HepG2 (cell line): ENCODE data around the gene SND1. TPM values are rescaled to one million over a fixed set of nuclear protein-coding genes. Genes with fewer than 3 reads are reported as not detected.

ENCODE experiments used
- ATAC-seq: fragments of 200-7000 bp; cut with Tn5 transposase; 3 replicates; pipeline ENCODE4 v1.9.1; 2020; ENCODE audit warnings: mild to moderate bottlenecking, moderate library complexity
- BruUV-seq: library from RNA; stranded (reverse); fragments of 400-500 nt; replicated peaks from 2 replicates; lab custom pipeline; 2021; lab: Mats Ljungman, UMichigan
- CTCF ChIA-PET: fragments of 300-600 bp; formaldehyde crosslinking; extraction: SDS; loops from one replicate; lab custom pipeline; 2021; ENCODE audit warnings: low total read pairs, inconsistent platforms, low intra/inter-chr PET ratio; lab: Yijun Ruan, JAX
- POLR2A ChIA-PET: fragments of 350-600 bp; sonication (Branson Sonifier 250); formaldehyde crosslinking; loops from one replicate; lab custom pipeline; 2020; ENCODE audit warnings: antibody characterized with exemption, inconsistent platforms; lab: Yijun Ruan, JAX
- DNase-seq: peaks from one replicate; pipeline ENCODE4 v3.0.0-alpha.2; 2015; ENCODE audit warnings: low spot score
- FAIRE-seq: peaks from 3 replicates; lab custom pipeline; 2011; peaks lifted over from hg19 to GRCh38; lab: Jason Lieb, UNC
- H2AFZ ChIP-seq: one replicate; pipeline ENCODE4 v1.6.1; 2011; ENCODE audit warnings: low read length, inconsistent platforms
- H3K27ac ChIP-seq: fragments of 300-600 bp; 3 replicates; pipeline ENCODE4 v1.8.0; 2011; ENCODE audit warnings: mixed run types, mild to moderate bottlenecking, mixed read lengths, low read length, inconsistent platforms; ENCODE audit not compliant: insufficient read depth; ENCODE audit errors: extremely low read length
- H3K27me3 ChIP-seq, 2 experiments: fragments of 200-600 bp in 1 of 2; 2 replicates in 1 of 2; 3 replicates in 1 of 2; pipeline versions ENCODE4 v1.6.0 to v1.8.0; 2011; ENCODE audit warnings: low read length in 2 of 2, mild to moderate bottlenecking in 2 of 2, moderate library complexity in 2 of 2, inconsistent platforms in 1 of 2; ENCODE audit not compliant: insufficient read depth in 2 of 2, control insufficient read depth in 1 of 2
- H3K36me3 ChIP-seq, 2 experiments: fragments of 200-600 bp in 1 of 2; replicated peaks in 1 of 2; 2 replicates in 1 of 2; 3 replicates in 1 of 2; pipeline versions ENCODE4 v1.5.1 to v1.8.0; 2011; ENCODE audit warnings: low read length in 2 of 2, inconsistent platforms in 1 of 2; ENCODE audit not compliant: insufficient read depth in 2 of 2, control insufficient read depth in 1 of 2
- H3K4me1 ChIP-seq: 2 replicates; pipeline ENCODE4 v1.5.1; 2012; ENCODE audit warnings: low read length, inconsistent platforms; ENCODE audit not compliant: insufficient read depth
- H3K4me2 ChIP-seq: 2 replicates; pipeline ENCODE4 v1.6.0; 2011; ENCODE audit warnings: low read depth, low read length, inconsistent platforms
- H3K4me3 ChIP-seq, 3 experiments: fragments of 200-600 bp in 1 of 3; sonication (generic), shearing (Covaris generic) in 1 of 3; replicated peaks in 1 of 3; 2 replicates each; pipeline ENCODE4 v1.5.1; 2011 to 2016; ENCODE audit warnings: low read length in 3 of 3, inconsistent platforms in 2 of 3, low read depth in 2 of 3, mild to moderate bottlenecking in 2 of 3, control low read depth in 1 of 3, mixed read lengths in 1 of 3; ENCODE audit not compliant: insufficient read depth in 1 of 3
- H3K79me2 ChIP-seq: one replicate; pipeline ENCODE4 v1.6.1; 2011; ENCODE audit warnings: low read length, inconsistent platforms; ENCODE audit not compliant: insufficient read depth
- H3K9ac ChIP-seq: 2 replicates; pipeline ENCODE4 v1.6.0; 2011; ENCODE audit warnings: mild to moderate bottlenecking, low read depth, low read length, inconsistent platforms; ENCODE audit not compliant: insufficient read depth
- H3K9me3 ChIP-seq: 2 replicates; pipeline ENCODE4 v1.5.1; 2012; ENCODE audit warnings: mild to moderate bottlenecking, low read length
- H4K20me1 ChIP-seq: 2 replicates; pipeline ENCODE4 v1.6.0; 2011; ENCODE audit warnings: inconsistent platforms, mild to moderate bottlenecking, low read length, moderate library complexity; ENCODE audit not compliant: insufficient read depth
- BHLHE40 ChIP-seq: IDR thresholded peaks from 2 replicates; pipeline ENCODE4 v1.6.1; 2011; ENCODE audit warnings: low read length, improper control_type of control experiment
- GATA4 ChIP-seq: sonication (generic); IDR thresholded peaks from 2 replicates; pipeline ENCODE4 v1.6.1; 2016; ENCODE audit warnings: antibody characterized with exemption, low read depth, borderline replicate concordance
- HNRNPUL1 ChIP-seq: fragments of 200-400 bp; formaldehyde crosslinking; IDR thresholded peaks from 2 replicates; pipeline ENCODE4 v1.6.1; 2017; ENCODE audit warnings: low read depth, mild to moderate bottlenecking, low read length, moderate library complexity
- KLF15 ChIP-seq: sonication (generic); formaldehyde crosslinking; IDR thresholded peaks from 2 replicates; pipeline ENCODE4 v1.8.1; 2023; ENCODE audit warnings: borderline replicate concordance, mild to moderate bottlenecking, inconsistent platforms, missing genetic modification reagents, mixed read lengths
- NFIB ChIP-seq: sonication (generic); formaldehyde crosslinking; IDR thresholded peaks from 2 replicates; pipeline ENCODE4 v1.9.0; 2021; ENCODE audit warnings: missing genetic modification reagents, mild to moderate bottlenecking, borderline replicate concordance
- REXO4 ChIP-seq: sonication (generic); formaldehyde crosslinking; IDR thresholded peaks from 2 replicates; pipeline ENCODE4 v1.8.0; 2022; ENCODE audit warnings: missing genetic modification reagents, mild to moderate bottlenecking, borderline replicate concordance
- SRSF9 ChIP-seq: fragments of 200-400 bp; formaldehyde crosslinking; IDR thresholded peaks from 2 replicates; pipeline ENCODE4 v1.6.1; 2018; ENCODE audit warnings: borderline replicate concordance, mild to moderate bottlenecking, low read depth, low read length; ENCODE audit not compliant: insufficient read depth, poor library complexity, severe bottlenecking
- TGIF2 ChIP-seq: IDR thresholded peaks from 2 replicates; pipeline ENCODE4 v1.6.1; 2016; ENCODE audit warnings: control low read depth, missing compliant biosample characterization
- ZMAT3 ChIP-seq: sonication (generic); formaldehyde crosslinking; conservative IDR thresholded peaks from 2 replicates; pipeline ENCODE4 v1.7.0; 2021; ENCODE audit warnings: missing genetic modification reagents
- ZNF251 ChIP-seq: sonication (generic); formaldehyde crosslinking; IDR thresholded peaks from 2 replicates; pipeline ENCODE4 v1.9.0; 2021; ENCODE audit warnings: mild to moderate bottlenecking, missing genetic modification reagents
- ZNF34 ChIP-seq: sonication (generic); formaldehyde crosslinking; IDR thresholded peaks from 2 replicates; pipeline ENCODE4 v1.4.0; 2020; ENCODE audit warnings: mild to moderate bottlenecking, missing genetic modification reagents, borderline replicate concordance
- ZNF564 ChIP-seq: sonication (generic); formaldehyde crosslinking; IDR thresholded peaks from 2 replicates; pipeline ENCODE4 v1.8.1; 2023; ENCODE audit warnings: mild to moderate bottlenecking, missing genetic modification reagents
- ZNF567 ChIP-seq: sonication (generic); formaldehyde crosslinking; IDR thresholded peaks from 2 replicates; pipeline ENCODE4 v1.8.1; 2023; ENCODE audit warnings: mild to moderate bottlenecking, missing genetic modification reagents, borderline replicate concordance
- ZNF678 ChIP-seq: sonication (generic); formaldehyde crosslinking; IDR thresholded peaks from 2 replicates; pipeline ENCODE4 v1.4.0; 2020; ENCODE audit warnings: mild to moderate bottlenecking, missing genetic modification reagents
- ZSCAN29 ChIP-seq: sonication (generic); formaldehyde crosslinking; conservative IDR thresholded peaks from 2 replicates; pipeline ENCODE4 v1.4.0; 2020; ENCODE audit warnings: mild to moderate bottlenecking, missing genetic modification reagents
- WGBS: methylation state at CpG from one replicate; pipeline ENCODE4 v1.1.6; 2017; ENCODE audit warnings: low lambda C conversion rate; 5-methylcytosine and 5-hydroxymethylcytosine counted together
- in situ Hi-C: cut with HindIII; loops from 2 replicates; pipeline ENCODE4 v1.10.0; 2017; ENCODE audit warnings: low pct_unique_long_range_greater_than_20kb; ENCODE audit not compliant: extremely low pct_ligation_motif_present
- intact Hi-C: fragments of 100-400 bp; cut with micrococcal nuclease; formaldehyde crosslinking; loops from one replicate; pipeline ENCODE4 v1.10.0; 2022; ENCODE audit not compliant: unreplicated experiment
- polyA plus RNA-seq, 8 experiments: library from polyadenylated mRNA; depleted of rRNA in 3 of 8; stranded (reverse) in 7 of 8; unstranded in 1 of 8; fragments of >200 nt; fragmentation: Illumina TruSeq in 4 of 8; extraction: Trizol in 4 of 8; gene quantifications; 2 replicates each; pipeline versions ENCODE4 v1.2.1 to v1.2.3, GENCODE V29; 2011 to 2016; ENCODE audit warnings: low read depth in 4 of 8, missing spikeins in 1 of 8, mixed read lengths in 1 of 8; ENCODE audit not compliant: insufficient read depth in 1 of 8
- total RNA-seq, 5 experiments: library from RNA; depleted of rRNA; stranded (reverse); fragments of >200 nt; fragmentation: Illumina TruSeq; extraction: Trizol; gene quantifications; 2 replicates each; pipeline ENCODE4 v1.2.3, GENCODE V29; 2016; ENCODE audit warnings: low read depth in 1 of 5

SND1 gene
- total and polyA plus RNA-seq, 2 of the 13 experiments (the other 11 are each of a cell fraction or from before 2014, with no cell fraction given): 110 to 182 TPM

DNA sequence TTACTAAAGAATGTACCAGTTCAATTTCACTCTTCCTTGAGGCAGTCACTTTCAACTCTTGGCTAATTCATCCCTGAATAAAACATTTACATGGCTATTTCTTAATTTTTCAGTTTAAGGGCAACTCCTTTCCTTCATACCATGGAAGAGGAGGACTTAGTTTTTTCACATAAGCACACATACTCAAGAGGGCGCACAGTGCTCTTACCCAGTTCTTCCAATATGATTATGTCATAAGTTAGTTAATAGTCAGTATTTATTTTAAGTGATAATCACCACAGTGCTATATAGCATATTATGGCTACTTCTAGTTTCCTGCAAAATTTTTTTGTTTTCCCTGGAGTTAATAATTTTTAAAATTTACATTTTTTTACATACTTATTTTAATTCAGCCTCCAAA is 58.6 kb downstream of the SND1 start:
- in situ Hi-C loops: no loop called here
- WGBS: 97% methylated on average over 1 of the region's 1 CpG
- POLR2A ChIA-PET: no interaction called here
- CTCF ChIA-PET: no interaction called here
- Histone ChIP-seq H3K27me3 (no peaks in the 10 kb centered on the region), H3K36me3 (peaks cover 21 to 89% of the 10 kb centered on the region in 2 experiments), H3K4me1 (no peaks in the 10 kb centered on the region), H3K27ac (no peak overlapping the region), H4K20me1 (no peaks in the 10 kb centered on the region; the same call in 1 of the 2 replicates), H3K9me3 (peaks cover 7% of the 10 kb centered on the region), H3K4me3 (no peak overlapping the region), H2AFZ (no peak overlapping the region), H3K4me2 (no peak overlapping the region), H3K9ac (no peak overlapping the region), H3K79me2 (peaks cover 7% of the 10 kb centered on the region)
- BruUV-seq: no TSS peak
- intact Hi-C loops: no loop called here
- no peak for ATAC-seq
- FAIRE-seq: no peak
- TF ChIP-seq ZNF564 (CRISPR knock-in tag) (no peak), ZNF251 (CRISPR knock-in tag) (no peak), REXO4 (CRISPR knock-in tag) (no peak), ZSCAN29 (no peak), BHLHE40 (no peak), TGIF2 (no peak), KLF15 (no peak), NFIB (CRISPR knock-in tag) (no peak), ZNF567 (CRISPR knock-in tag) (no peak), ZMAT3 (CRISPR knock-in tag) (no peak), GATA4 (no peak), SRSF9 (no peak), ZNF34 (CRISPR knock-in tag) (no peak), ZNF678 (CRISPR knock-in tag) (no peak), HNRNPUL1 (no peak)
- no peak for DNase-seq
